ENCODE results near the gene TMEM129. TPM values are rescaled to one million over a fixed set of nuclear protein-coding genes. Genes with fewer than 3 reads are reported as not detected.

TMEM129 gene
- total RNA-seq, 1 experiment from 2014 or later = 54.9 TPM

GRCh38 chr4:1748465-1748995, 27.4 kb upstream of the TMEM129 start:
- H3K9me3 Mint-ChIP-seq = no peaks in the 10 kb centered on the region
- H3K36me3 Mint-ChIP-seq = peaks cover 12% of the 10 kb centered on the region
- ChIA-PET CTCF (interaction anchor here (0.6 to 4.1 kb wide), 47 partner anchors 11 to 450 kb away, joined by 3 to 188 read pairs (median 5); partner anchors contain the start of genes FGFR3, SLBP, TACC3 and TMEM129), POLR2A (interaction anchor here (0.5 to 0.9 kb wide), 4 partner anchors 20 to 35 kb away, joined by 3 read pairs; no protein-coding TSS in a partner anchor)
- no peak overlapping the region for H3K4me3 Mint-ChIP-seq
- no peak overlapping the region for H3K27ac Mint-ChIP-seq
- DNase-seq (ENCODE audit: low spot score) (peak; percentile 91), ATAC-seq (peak; percentile 36)
- peaks cover 2% of the 10 kb centered on the region; the same call in 1 of the 2 replicates for H3K27me3 Mint-ChIP-seq (ENCODE audit: low read depth)
- H3K4me1 Mint-ChIP-seq = no peaks in the 10 kb centered on the region
- TF ChIP-seq IRF2 (CRISPR knock-in tag; IDR thresholded peaks at IDR 0.05; ENCODE audit: borderline replicate concordance, low read depth) (no peak), MXD4 (CRISPR knock-in tag; IDR thresholded peaks at IDR 0.05; ENCODE audit: borderline replicate concordance) (no peak), ZNF532 (CRISPR knock-in tag; IDR thresholded peaks at IDR 0.05; ENCODE audit: borderline replicate concordance) (no peak), ZNF423 (CRISPR knock-in tag; IDR thresholded peaks at IDR 0.05) (peak; percentile 96), ZNF263 (CRISPR knock-in tag; IDR thresholded peaks at IDR 0.05; ENCODE audit: low read depth) (no peak), ZNF281 (CRISPR knock-in tag; IDR thresholded peaks at IDR 0.05) (no peak), ZNF121 (CRISPR knock-in tag; IDR thresholded peaks at IDR 0.05) (no peak), CTCF (IDR thresholded peaks at IDR 0.05) (peak; percentile 93), IRF1 (CRISPR knock-in tag; IDR thresholded peaks at IDR 0.05) (no peak), STAT6 (CRISPR knock-in tag; conservative IDR thresholded peaks at IDR 0.05; ENCODE audit: low read depth) (no peak), ZNF138 (CRISPR knock-in tag; conservative IDR thresholded peaks at IDR 0.05) (no peak), ATF3 (CRISPR knock-in tag; conservative IDR thresholded peaks at IDR 0.05) (no peak), HMGXB4 (CRISPR knock-in tag; IDR thresholded peaks at IDR 0.05) (peak; percentile 54; the same call in 1 of the 2 replicates), ZNF512 (CRISPR knock-in tag; IDR thresholded peaks at IDR 0.05; ENCODE audit: borderline replicate concordance) (no peak), FOXP4 (CRISPR knock-in tag; IDR thresholded peaks at IDR 0.05) (no peak), FOXK1 (CRISPR knock-in tag; IDR thresholded peaks at IDR 0.05) (no peak), NR2C2 (CRISPR knock-in tag; IDR thresholded peaks at IDR 0.05) (no peak), GRHL2 (CRISPR knock-in tag; IDR thresholded peaks at IDR 0.05; ENCODE audit: insufficient replicate concordance, severe bottlenecking) (no peak)
